Suprapubic skin (tissue), 4 donors: ENCODE measurements around the gene PITPNM2. TPM values are rescaled to one million over a fixed set of nuclear protein-coding genes. Genes with fewer than 3 reads are reported as not detected.

Source experiments
- DNase-seq, 2 donors: peaks; one replicate each; pipeline ENCODE4 v3.0.0-alpha.2; 2019; ENCODE audit warnings: low spot score in 2 of 2
- H3K27ac ChIP-seq: fragments of 200-600 bp; sonication (generic); one replicate; pipeline ENCODE4 v1.5.1; 2019
- H3K27me3 ChIP-seq: fragments of 200-600 bp; sonication (generic); one replicate; pipeline ENCODE4 v1.5.1; 2019
- H3K36me3 ChIP-seq: fragments of 200-600 bp; sonication (generic); one replicate; pipeline ENCODE4 v1.5.1; 2019
- H3K4me1 ChIP-seq: fragments of 200-600 bp; sonication (generic); one replicate; pipeline ENCODE4 v1.5.1; 2019
- H3K4me3 ChIP-seq: fragments of 200-600 bp; sonication (generic); one replicate; pipeline ENCODE4 v1.5.1; 2019; ENCODE audit warnings: mild to moderate bottlenecking
- H3K9me3 ChIP-seq: fragments of 200-600 bp; sonication (generic); one replicate; pipeline ENCODE4 v1.5.1; 2019
- CTCF ChIP-seq, 2 donors: fragments of 200-600 bp in 1 of 2; fragments of 450-650 bp in 1 of 2; sonication (generic) in 1 of 2; IDR thresholded peaks; one replicate each; pipeline ENCODE4 v1.5.1; 2016 to 2019; ENCODE audit warnings: antibody characterized with exemption in 2 of 2, mild to moderate bottlenecking in 1 of 2, moderate library complexity in 1 of 2
- EP300 ChIP-seq: sonication (generic); formaldehyde crosslinking; IDR thresholded peaks from one replicate; pipeline ENCODE4 v1.6.1; 2017; ENCODE audit warnings: antibody characterized with exemption
- POLR2A ChIP-seq, 2 donors: fragments of 450-650 bp; IDR thresholded peaks; one replicate each; pipeline ENCODE4 v1.6.1; 2017; ENCODE audit warnings: antibody characterized with exemption in 2 of 2, mild to moderate bottlenecking in 2 of 2, moderate library complexity in 2 of 2
- POLR2AphosphoS5 ChIP-seq, 3 donors: sonication (generic); formaldehyde crosslinking; IDR thresholded peaks; one replicate each; pipeline ENCODE4 v1.6.1; 2017; ENCODE audit warnings: antibody characterized with exemption in 3 of 3
- WGBS: methylation state at CpG from one replicate; pipeline ENCODE4 v1.1.5; 2018; 5-methylcytosine and 5-hydroxymethylcytosine counted together
- total RNA-seq, 4 donors: library from RNA; depleted of rRNA; stranded (reverse); fragments of >200 nt; gene quantifications; one replicate each; pipeline ENCODE4 v1.1.0, GENCODE V29; 2016

Gene PITPNM2
- total RNA-seq, 4 donors from 2014 or later, result 5.9 to 11.8 (median 6.9) TPM

GRCh38 chr12:123121670-123122069, 29.2 kb downstream of the PITPNM2 start:
- Histone ChIP-seq H3K36me3 (no peaks in the 10 kb centered on the region), H3K27me3 (no peaks in the 10 kb centered on the region), H3K4me1 (peaks cover 15% of the 10 kb centered on the region), H3K9me3 (no peaks in the 10 kb centered on the region), H3K4me3 (no peak overlapping the region), H3K27ac (no peak overlapping the region)
- WGBS, result 89% methylated on average over 6 of the region's 6 CpGs
- no peak for DNase-seq
- TF ChIP-seq CTCF (IDR thresholded peaks at IDR 0.05) (no peak), POLR2AphosphoS5 (IDR thresholded peaks at IDR 0.05) (no peak), EP300 (no peak), POLR2A (IDR thresholded peaks at IDR 0.05) (no peak)

- 40% methylated on average over 3 of the region's 3 CpGs for WGBS
- no peak overlapping the region for H3K27ac ChIP-seq
- H3K4me3 ChIP-seq, result no peak overlapping the region
- TF ChIP-seq POLR2AphosphoS5 (IDR thresholded peaks at IDR 0.05) (no peak), CTCF (IDR thresholded peaks at IDR 0.05) (no peak), EP300 (no peak), POLR2A (IDR thresholded peaks at IDR 0.05) (no peak)
- peaks cover 21% of the 10 kb centered on the region for H3K4me1 ChIP-seq
- no peak for DNase-seq
- H3K27me3 ChIP-seq, result no peaks in the 10 kb centered on the region
- no peaks in the 10 kb centered on the region for H3K36me3 ChIP-seq
- no peaks in the 10 kb centered on the region for H3K9me3 ChIP-seq
These were observed 30.3 kb downstream of the PITPNM2 start for GRCh38 chr12:123120452-123121166.

GRCh38 chr12:123119808-123120207, 31.1 kb downstream of the PITPNM2 start:
- H3K4me1 ChIP-seq, result peaks cover 28% of the 10 kb centered on the region
- no peak overlapping the region for H3K27ac ChIP-seq

GRCh38 chr12:123118497-123118896, 32.4 kb downstream of the PITPNM2 start:
- no peak for DNase-seq
- Histone ChIP-seq H3K4me1 (peaks cover 33% of the 10 kb centered on the region), H3K4me3 (no peak overlapping the region), H3K9me3 (no peaks in the 10 kb centered on the region), H3K36me3 (no peaks in the 10 kb centered on the region), H3K27ac (no peak overlapping the region), H3K27me3 (no peaks in the 10 kb centered on the region)
- TF ChIP-seq POLR2AphosphoS5 (IDR thresholded peaks at IDR 0.05) (no peak), POLR2A (IDR thresholded peaks at IDR 0.05) (no peak), CTCF (IDR thresholded peaks at IDR 0.05) (no peak), EP300 (no peak)
- WGBS, result 68% methylated on average over 8 of the region's 8 CpGs

More at GRCh38 chr12:123119808-123120207, 31.1 kb downstream of the PITPNM2 start:
- no peak for DNase-seq
- Histone ChIP-seq H3K9me3 (no peaks in the 10 kb centered on the region), H3K36me3 (no peaks in the 10 kb centered on the region), H3K27me3 (no peaks in the 10 kb centered on the region), H3K4me3 (no peak overlapping the region)
- TF ChIP-seq POLR2A (IDR thresholded peaks at IDR 0.05) (no peak), POLR2AphosphoS5 (IDR thresholded peaks at IDR 0.05) (no peak), CTCF (IDR thresholded peaks at IDR 0.05) (no peak), EP300 (no peak)
- WGBS, result 69% methylated on average over 7 of the region's 7 CpGs

- H3K36me3 ChIP-seq, result no peaks in the 10 kb centered on the region
- DNase-seq, result no peak
- peaks cover 26% of the 10 kb centered on the region for H3K4me1 ChIP-seq
- H3K4me3 ChIP-seq, result no peak overlapping the region
- WGBS, result 37% methylated on average over 8 of the region's 8 CpGs
- peak in 1 of 3 donors; percentile 34 for TF ChIP-seq POLR2AphosphoS5 (IDR thresholded peaks at IDR 0.05)
- TF ChIP-seq EP300, result no peak
- TF ChIP-seq CTCF (IDR thresholded peaks at IDR 0.05), result no peak
- TF ChIP-seq POLR2A (IDR thresholded peaks at IDR 0.05), result no peak
- H3K9me3 ChIP-seq, result no peaks in the 10 kb centered on the region
- H3K27me3 ChIP-seq, result no peaks in the 10 kb centered on the region
- peak overlapping the region; percentile 31 for H3K27ac ChIP-seq
These were observed 35.3 kb downstream of the PITPNM2 start for GRCh38 chr12:123115409-123116121.
